Activated CD8-positive, alpha-beta T cell treated with anti-CD3 and anti-CD28 coated beads for 36 hours (primary cell): Measurements from ENCODE around the gene TBX10. TPM values are rescaled to one million over a fixed set of nuclear protein-coding genes. Genes with fewer than 3 reads are reported as not detected.

Experiments
- ATAC-seq: fragments of 200-7000 bp; cut with Tn5 transposase; one replicate; pipeline ENCODE4 v1.10.0; 2021; ENCODE audit warnings: mild to moderate bottlenecking, moderate library complexity
- CTCF ChIA-PET: fragments of 350-600 bp; sonication (Branson Sonifier 250); formaldehyde crosslinking; loops from one replicate; lab custom pipeline; 2021; ENCODE audit warnings: antibody characterized with exemption; lab: Charles Lee
- POLR2A ChIA-PET: fragments of 350-600 bp; sonication (Branson Sonifier 250); formaldehyde crosslinking; loops from one replicate; lab custom pipeline; 2021; ENCODE audit warnings: antibody characterized with exemption; lab: Charles Lee
- DNase-seq: peaks from one replicate; pipeline ENCODE4 v3.0.0-alpha.2; 2020
- H3K27ac Mint-ChIP-seq: one replicate; pipeline ENCODE4 v1.8.0; 2021; ENCODE audit warnings: mild to moderate bottlenecking, mixed read lengths
- H3K27me3 Mint-ChIP-seq: one replicate; pipeline ENCODE4 v1.8.0; 2021; ENCODE audit warnings: mixed read lengths
- H3K36me3 Mint-ChIP-seq: one replicate; pipeline ENCODE4 v1.8.0; 2021; ENCODE audit warnings: low read depth, mixed read lengths
- H3K4me1 Mint-ChIP-seq: one replicate; pipeline ENCODE4 v1.8.0; 2021; ENCODE audit warnings: low read depth, mixed read lengths
- H3K4me3 Mint-ChIP-seq: one replicate; pipeline ENCODE4 v1.8.0; 2021; ENCODE audit warnings: mild to moderate bottlenecking, moderate library complexity, mixed read lengths
- H3K9me3 Mint-ChIP-seq: one replicate; pipeline ENCODE4 v1.8.0; 2021; ENCODE audit warnings: mixed read lengths
- intact Hi-C: fragments of 100-400 bp; cut with micrococcal nuclease; formaldehyde crosslinking; loops from one replicate; pipeline ENCODE4 v1.10.0; 2022
- total RNA-seq, 2 experiments: library from RNA; stranded (reverse); gene quantifications; one replicate each; pipeline ENCODE4 v1.2.3, GENCODE V29; 2021
- TF ChIP-seq, protein P1 (sequence below): fragments of 200-600 bp; IDR thresholded peaks from one replicate; pipeline ENCODE4 v1.8.0; 2022; ENCODE audit warnings: antibody characterized with exemption, mild to moderate bottlenecking

The TBX10 gene
- total RNA-seq, 2 experiments from 2014 or later: not detected

DNA sequence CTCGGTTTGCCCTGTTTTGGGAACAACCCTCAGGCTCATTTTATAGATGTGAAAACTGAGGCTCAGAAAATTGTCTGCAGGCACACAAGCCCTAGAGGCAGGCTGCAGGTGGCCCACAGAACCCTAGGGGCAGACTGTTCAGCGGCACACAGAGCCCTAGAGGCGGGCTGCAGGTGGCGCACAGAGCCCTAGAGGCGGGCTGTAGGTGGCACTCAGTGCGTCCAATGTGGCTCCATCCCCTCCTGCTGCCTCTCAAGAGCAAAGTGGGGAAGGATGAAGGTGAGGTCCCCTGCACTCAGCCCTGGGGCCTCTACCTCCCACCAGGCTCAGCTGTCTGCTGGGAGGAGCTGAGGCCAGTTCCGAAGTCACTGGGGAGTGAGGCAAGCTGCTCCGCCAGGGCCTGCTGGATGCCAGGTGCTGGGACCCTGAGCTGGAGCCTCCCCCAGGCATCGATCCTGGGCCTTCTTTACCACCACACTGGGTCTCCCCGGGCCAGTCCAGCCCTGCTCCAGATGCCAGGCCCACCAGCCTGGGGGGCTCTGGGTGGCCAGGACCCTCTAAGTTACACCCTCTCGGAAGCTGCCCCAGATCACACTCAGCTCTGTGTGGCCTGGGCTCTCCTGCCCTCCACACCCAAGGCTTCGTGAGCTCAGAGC, 8.7 kb upstream of the TBX10 start:
- intact Hi-C loops: no loop called here
- Mint-ChIP-seq H3K4me1 (peaks cover 51% of the 10 kb centered on the region), H3K27me3 (no peaks in the 10 kb centered on the region), H3K36me3 (no peaks in the 10 kb centered on the region), H3K9me3 (peaks cover 2% of the 10 kb centered on the region), H3K27ac (no peak overlapping the region), H3K4me3 (no peak overlapping the region)
- TF ChIP-seq, protein P1, sequence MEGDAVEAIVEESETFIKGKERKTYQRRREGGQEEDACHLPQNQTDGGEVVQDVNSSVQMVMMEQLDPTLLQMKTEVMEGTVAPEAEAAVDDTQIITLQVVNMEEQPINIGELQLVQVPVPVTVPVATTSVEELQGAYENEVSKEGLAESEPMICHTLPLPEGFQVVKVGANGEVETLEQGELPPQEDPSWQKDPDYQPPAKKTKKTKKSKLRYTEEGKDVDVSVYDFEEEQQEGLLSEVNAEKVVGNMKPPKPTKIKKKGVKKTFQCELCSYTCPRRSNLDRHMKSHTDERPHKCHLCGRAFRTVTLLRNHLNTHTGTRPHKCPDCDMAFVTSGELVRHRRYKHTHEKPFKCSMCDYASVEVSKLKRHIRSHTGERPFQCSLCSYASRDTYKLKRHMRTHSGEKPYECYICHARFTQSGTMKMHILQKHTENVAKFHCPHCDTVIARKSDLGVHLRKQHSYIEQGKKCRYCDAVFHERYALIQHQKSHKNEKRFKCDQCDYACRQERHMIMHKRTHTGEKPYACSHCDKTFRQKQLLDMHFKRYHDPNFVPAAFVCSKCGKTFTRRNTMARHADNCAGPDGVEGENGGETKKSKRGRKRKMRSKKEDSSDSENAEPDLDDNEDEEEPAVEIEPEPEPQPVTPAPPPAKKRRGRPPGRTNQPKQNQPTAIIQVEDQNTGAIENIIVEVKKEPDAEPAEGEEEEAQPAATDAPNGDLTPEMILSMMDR: peak; percentile 69
- DNase-seq: peak; percentile 81
- ChIA-PET POLR2A (interaction anchor here (0.7 to 3.1 kb wide), 6 partner anchors 11 to 34 kb away, joined by 3 to 18 read pairs (median 3); partner anchors contain the start of gene NUDT8), CTCF (interaction anchor here (0.8 to 11.8 kb wide), 9 partner anchors 9 to 295 kb away, joined by 3 to 127 read pairs (median 6); partner anchors contain the start of genes NUDT8, POLD4 and TBX10)
- peak; percentile 86 for ATAC-seq

DNA sequence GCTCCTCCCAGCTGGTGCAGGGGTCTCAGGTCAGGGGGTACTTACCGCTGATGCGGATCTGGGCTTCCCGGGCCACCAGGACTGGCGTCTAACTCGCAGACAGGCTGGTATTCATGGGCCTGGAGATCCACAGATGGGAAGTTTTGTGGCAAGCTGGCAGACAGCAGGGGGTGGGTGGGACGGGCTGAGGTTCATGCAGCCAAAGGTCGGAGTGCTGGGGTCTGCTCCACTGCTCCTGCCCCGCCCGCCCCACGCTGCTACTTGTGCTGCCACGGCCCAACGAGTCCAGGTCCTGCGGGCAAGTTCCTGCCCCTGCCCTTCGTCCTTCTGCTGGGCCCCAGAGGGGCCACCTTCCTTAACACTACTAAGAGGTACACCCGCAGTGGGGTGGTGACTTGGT, 7.9 kb upstream of the TBX10 start:
- Mint-ChIP-seq H3K4me1 (peaks cover 51% of the 10 kb centered on the region), H3K9me3 (peaks cover 2% of the 10 kb centered on the region), H3K27ac (no peak overlapping the region), H3K27me3 (no peaks in the 10 kb centered on the region), H3K36me3 (no peaks in the 10 kb centered on the region), H3K4me3 (no peak overlapping the region)
- POLR2A ChIA-PET: interaction anchor here (0.7 to 1.6 kb wide), 4 partner anchors 12 to 33 kb away, joined by 3 to 5 read pairs (median 3); no protein-coding TSS in a partner anchor
- TF ChIP-seq, protein P1: no peak
- ATAC-seq (no peak), DNase-seq (no peak)
- intact Hi-C loops: no loop called here
- CTCF ChIA-PET: interaction anchor here (0.7 to 11.8 kb wide), 5 partner anchors 12 to 247 kb away, joined by 3 to 127 read pairs (median 6); partner anchors contain the start of gene NUDT8

DNA sequence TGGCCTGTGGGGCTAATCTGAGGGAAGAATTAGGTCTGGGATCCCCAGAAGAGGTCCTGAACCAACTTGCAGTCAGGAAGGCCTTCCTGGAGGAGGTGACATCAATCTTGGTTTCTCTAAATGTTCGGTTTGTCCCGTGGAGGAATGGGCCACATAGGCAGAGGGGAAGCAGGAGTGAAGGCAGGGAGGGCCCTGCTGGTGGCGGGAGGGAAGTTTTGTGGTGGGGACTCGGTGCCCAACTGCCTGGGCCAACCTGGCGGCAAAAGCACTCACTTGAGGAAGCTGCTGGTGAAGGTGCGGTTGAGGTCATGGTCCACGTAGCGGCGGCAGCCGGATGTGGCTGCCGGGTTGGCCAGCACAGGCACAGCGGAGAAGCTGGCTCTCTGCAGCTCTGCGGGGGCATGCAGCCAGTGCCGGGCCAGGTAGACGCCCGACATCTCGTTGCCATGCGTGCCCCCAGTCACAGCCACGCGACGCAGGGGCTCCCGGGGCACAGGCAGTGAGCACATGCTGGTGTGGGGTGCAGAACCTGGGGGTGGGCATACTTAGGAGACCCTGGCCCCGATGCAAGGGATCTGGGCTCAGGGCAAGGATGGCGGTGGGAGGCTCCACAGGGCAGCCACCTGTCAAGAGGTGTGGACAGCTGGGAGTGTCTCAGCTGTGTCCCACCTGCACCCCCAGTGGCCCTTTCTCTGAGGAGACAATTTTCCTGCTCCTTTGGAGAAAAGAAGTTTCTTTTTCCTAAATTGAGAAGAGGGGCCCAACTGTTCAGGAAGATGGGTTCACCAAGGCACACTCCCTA, 7.2 kb upstream of the TBX10 start:
- POLR2A ChIA-PET: interaction anchor here (1.1 to 1.6 kb wide), 4 partner anchors 12 to 17 kb away, joined by 3 to 6 read pairs (median 4); partner anchors contain the start of gene NUDT8
- peak; percentile 28 for ATAC-seq
- peak overlapping the region; percentile 62 for H3K27ac Mint-ChIP-seq

DNA sequence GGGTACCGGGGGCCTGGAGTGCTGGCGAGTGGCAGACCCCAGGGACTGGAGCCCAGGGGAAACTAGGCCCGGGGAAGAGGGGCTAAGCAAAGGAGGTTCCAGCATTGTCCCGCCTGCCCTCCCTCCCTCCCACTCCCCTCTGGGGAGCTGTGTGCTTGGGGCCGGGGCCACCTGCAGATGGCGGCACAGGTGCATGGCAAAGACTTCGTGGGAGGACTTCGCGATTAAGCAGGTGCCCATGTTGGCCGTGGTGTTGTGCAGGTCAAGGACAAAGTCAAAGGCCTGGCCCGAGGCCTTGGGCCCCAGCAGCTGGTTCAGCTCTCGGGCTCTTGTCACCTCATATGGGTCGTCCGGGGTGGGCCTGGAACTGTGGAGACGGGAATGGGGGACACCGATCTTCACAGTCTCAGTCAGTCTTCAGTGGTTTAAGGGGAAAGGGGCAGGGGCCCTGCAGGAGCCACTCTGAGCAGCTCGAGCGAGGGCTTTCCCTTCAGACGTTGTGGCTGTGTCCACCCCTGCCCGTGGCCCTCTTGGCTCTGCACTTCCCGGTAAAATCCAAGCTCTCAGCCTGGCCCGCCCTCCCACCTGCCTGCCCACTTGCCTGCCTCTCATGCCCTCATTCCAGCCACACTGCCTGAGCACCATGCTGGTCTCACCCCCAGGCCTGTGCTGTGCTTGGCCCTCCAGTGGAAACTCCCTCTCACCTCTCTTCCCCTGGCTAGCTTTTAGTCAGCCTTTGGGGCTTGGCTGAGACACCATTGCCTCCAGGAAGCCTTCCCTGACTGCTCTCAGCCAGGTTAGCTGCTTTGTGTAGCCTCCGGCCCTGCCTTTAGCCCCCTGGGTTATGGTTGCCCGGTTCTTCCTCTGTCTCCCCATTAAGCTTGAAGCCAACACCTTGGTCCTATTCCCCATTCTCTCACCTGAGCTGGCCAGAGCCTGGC, 6.2 kb upstream of the TBX10 start:
- TF ChIP-seq, protein P1: no peak
- ChIA-PET CTCF (interaction anchor here (0.9 to 11.8 kb wide), 6 partner anchors 10 to 31 kb away, joined by 3 to 127 read pairs (median 4); partner anchors contain the start of gene NUDT8), POLR2A (interaction anchor here (0.6 to 1.3 kb wide), 4 partner anchors 11 to 500 kb away, joined by 3 to 6 read pairs (median 4); partner anchors contain the start of gene NUDT8)
- intact Hi-C loops: no loop called here
- DNase-seq (peak; percentile 42), ATAC-seq (peak; percentile 31)
- Mint-ChIP-seq H3K36me3 (no peaks in the 10 kb centered on the region), H3K27me3 (no peaks in the 10 kb centered on the region), H3K4me1 (peaks cover 51% of the 10 kb centered on the region), H3K27ac (peak overlapping the region; percentile 62), H3K4me3 (no peak overlapping the region), H3K9me3 (peaks cover 2% of the 10 kb centered on the region)

More for the DNA sequence above, 7.2 kb upstream of the TBX10 start:
- intact Hi-C loops: no loop called here
- Mint-ChIP-seq H3K4me1 (peaks cover 51% of the 10 kb centered on the region), H3K9me3 (peaks cover 2% of the 10 kb centered on the region), H3K36me3 (no peaks in the 10 kb centered on the region), H3K4me3 (peak overlapping the region; percentile 3), H3K27me3 (no peaks in the 10 kb centered on the region)
- DNase-seq: peak; percentile 73
- TF ChIP-seq, protein P1: no peak
- CTCF ChIA-PET: interaction anchor here (0.7 to 11.8 kb wide), 7 partner anchors 9 to 246 kb away, joined by 3 to 127 read pairs (median 4); partner anchors contain the start of gene NUDT8
